Naive thymus-derived CD4-positive, alpha-beta T cell (primary cell): ENCODE data around the gene KRTAP13-4. TPM values are rescaled to one million over a fixed set of nuclear protein-coding genes. Genes with fewer than 3 reads are reported as not detected.

ENCODE experiments used
- ATAC-seq: fragments of 150-1000 bp; cut with Tn5 transposase; 2 replicates; pipeline ENCODE4 v1.10.0; 2021; ENCODE audit warnings: mild to moderate bottlenecking, moderate library complexity
- CTCF ChIA-PET: fragments of 350-600 bp; sonication (Branson Sonifier 250); formaldehyde crosslinking; loops from one replicate; lab custom pipeline; 2021; ENCODE audit warnings: antibody characterized with exemption; lab: Charles Lee
- POLR2A ChIA-PET: fragments of 350-600 bp; sonication (Branson Sonifier 250); formaldehyde crosslinking; loops from one replicate; lab custom pipeline; 2021; ENCODE audit warnings: antibody characterized with exemption, inconsistent platforms; lab: Charles Lee
- DNase-seq, 9 donors: peaks; one replicate each; pipeline versions ENCODE4 v3.0.0 to v3.0.0-alpha.2; 2020 to 2022; ENCODE audit warnings: mixed read lengths in 1 of 9
- H3K27ac ChIP-seq: one replicate; pipeline ENCODE4 v1.7.0; 2013; ENCODE audit warnings: mild to moderate bottlenecking, low read depth, low read length, moderate library complexity
- H3K27me3 ChIP-seq, 2 donors: one replicate each; pipeline ENCODE4 v1.7.0; 2013; ENCODE audit warnings: low read length in 2 of 2, mild to moderate bottlenecking in 2 of 2, moderate library complexity in 2 of 2; ENCODE audit not compliant: control insufficient read depth in 2 of 2, insufficient read depth in 2 of 2
- H3K36me3 ChIP-seq, 3 experiments: 1 replicate in 2 of 3; 2 replicates in 1 of 3; pipeline ENCODE4 v1.7.0; 2013; ENCODE audit warnings: low read length in 3 of 3, mild to moderate bottlenecking in 3 of 3, moderate library complexity in 1 of 3; ENCODE audit not compliant: insufficient read depth in 3 of 3, control insufficient read depth in 2 of 3
- H3K4me1 ChIP-seq, 2 donors: one replicate each; pipeline ENCODE4 v1.7.0; 2013; ENCODE audit warnings: low read length in 2 of 2, mild to moderate bottlenecking in 2 of 2, moderate library complexity in 1 of 2; ENCODE audit not compliant: control insufficient read depth in 2 of 2, insufficient read depth in 2 of 2
- H3K4me3 ChIP-seq: 2 replicates; pipeline ENCODE4 v1.7.0; 2013; ENCODE audit warnings: mild to moderate bottlenecking, low read length
- H3K9me3 ChIP-seq, 3 experiments: 1 replicate in 2 of 3; 2 replicates in 1 of 3; pipeline ENCODE4 v1.7.0; 2013; ENCODE audit warnings: low read length in 3 of 3; ENCODE audit not compliant: control insufficient read depth in 2 of 3
- H3K27ac Mint-ChIP-seq, 9 donors: one replicate each; pipeline ENCODE4 v1.8.0; 2020 to 2022; ENCODE audit warnings: mixed read lengths in 9 of 9, mild to moderate bottlenecking in 8 of 9, moderate library complexity in 5 of 9, inconsistent platforms in 2 of 9
- H3K27me3 Mint-ChIP-seq, 5 donors: one replicate each; pipeline ENCODE4 v1.8.0; 2021 to 2022; ENCODE audit warnings: mixed read lengths in 5 of 5, mild to moderate bottlenecking in 1 of 5
- H3K36me3 Mint-ChIP-seq, 5 donors: one replicate each; pipeline ENCODE4 v1.8.0; 2020 to 2022; ENCODE audit warnings: mixed read lengths in 5 of 5, mild to moderate bottlenecking in 3 of 5, inconsistent platforms in 1 of 5
- H3K4me1 Mint-ChIP-seq, 7 donors: one replicate each; pipeline ENCODE4 v1.8.0; 2020 to 2022; ENCODE audit warnings: mixed read lengths in 7 of 7, mild to moderate bottlenecking in 3 of 7, inconsistent platforms in 1 of 7
- H3K4me3 Mint-ChIP-seq, 10 donors: one replicate each; pipeline ENCODE4 v1.8.0; 2020 to 2022; ENCODE audit warnings: mild to moderate bottlenecking in 10 of 10, mixed read lengths in 10 of 10, moderate library complexity in 6 of 10, inconsistent platforms in 2 of 10
- H3K9me3 Mint-ChIP-seq, 11 donors: one replicate each; pipeline ENCODE4 v1.8.0; 2020 to 2022; ENCODE audit warnings: mixed read lengths in 11 of 11, mild to moderate bottlenecking in 4 of 11, inconsistent platforms in 1 of 11, moderate library complexity in 1 of 11
- intact Hi-C, 2 donors: fragments of 100-400 bp; cut with micrococcal nuclease; formaldehyde crosslinking; loops; one replicate each; pipeline ENCODE4 v1.15.1; 2023
- polyA plus RNA-seq, 2 donors: library from polyadenylated mRNA; unstranded; fragments of 300-500 nt; fragmentation: Illumina TruSeq; gene quantifications; one replicate each; pipeline ENCODE4 v1.2.3, GENCODE V29; 2021
- total RNA-seq, 6 experiments: library from RNA in 5 of 6; stranded (reverse) in 5 of 6; gene quantifications; 1 replicate in 5 of 6; 2 replicates in 1 of 6; pipeline ENCODE4 v1.2.3 and lab custom pipeline; 2021 to 2026

Gene KRTAP13-4, protein sequence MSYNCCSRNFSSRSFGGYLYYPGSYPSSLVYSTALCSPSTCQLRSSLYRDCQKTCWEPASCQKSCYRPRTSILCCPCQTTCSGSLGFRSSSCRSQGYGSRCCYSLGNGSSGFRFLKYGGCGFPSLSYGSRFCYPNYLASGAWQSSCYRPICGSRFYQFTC
- total RNA-seq = not detected
- not detected for polyA plus RNA-seq
- total RNA-seq (lab: John Stamatoyannopoulos, UW) = not detected

GRCh38 chr21:30430170-30430655 is at the start of gene KRTAP13-4:
Gene KRTAP13-4, plus strand, starts transcription at chr21:30430220. Its CDS starts 56 bp downstream, at chr21:30430276.
- ChIA-PET CTCF (no interaction called here), POLR2A (no interaction called here)
- Histone ChIP-seq H3K27ac (no peak within 1 kb of the TSS), H3K27me3 (no peaks in the 10 kb centered on the region), H3K36me3 (no peaks in the 10 kb centered on the region), H3K9me3 (no peaks in the 10 kb centered on the region), H3K4me3 (no peak within 1 kb of the TSS), H3K4me1 (no peaks in the 10 kb centered on the region)
- H3K4me3 Mint-ChIP-seq = no peak within 1 kb of the TSS
- ATAC-seq (no peak), DNase-seq (no peak)
- intact Hi-C loops = no loop called here
- H3K4me1 Mint-ChIP-seq = no peaks in the 10 kb centered on the region
- H3K27me3 Mint-ChIP-seq = peaks cover 4 to 23% (median 4%) of the 10 kb centered on the region in 5 donors
- H3K36me3 Mint-ChIP-seq = no peaks in the 10 kb centered on the region
- no peak within 1 kb of the TSS for H3K27ac Mint-ChIP-seq
- H3K9me3 Mint-ChIP-seq = peaks cover 0 to 4% (median 0%) of the 10 kb centered on the region in 11 donors

GRCh38 chr21:30382201-30382600 is 47.8 kb upstream of the KRTAP13-4 start:
- DNase-seq = no peak
- Histone ChIP-seq H3K4me3 (no peak overlapping the region), H3K9me3 (no peaks in the 10 kb centered on the region), H3K27me3 (no peaks in the 10 kb centered on the region), H3K36me3 (no peaks in the 10 kb centered on the region), H3K4me1 (no peaks in the 10 kb centered on the region), H3K27ac (no peak overlapping the region)
- intact Hi-C loops = no loop called here
- Mint-ChIP-seq H3K27me3 (peaks cover 0 to 23% (median 12%) of the 10 kb centered on the region in 5 donors), H3K4me1 (no peaks in the 10 kb centered on the region), H3K36me3 (no peaks in the 10 kb centered on the region), H3K27ac (no peak overlapping the region), H3K9me3 (peaks cover 0 to 6% (median 0%) of the 10 kb centered on the region in 11 donors), H3K4me3 (no peak overlapping the region)
- ChIA-PET POLR2A (no interaction called here), CTCF (no interaction called here)
- ATAC-seq = no peak

- POLR2A ChIA-PET = no interaction called here
- no peak overlapping the region for H3K27ac ChIP-seq
- H3K4me3 Mint-ChIP-seq = no peak overlapping the region
Observed at GRCh38 chr21:30391492-30392025, 38.5 kb upstream of the KRTAP13-4 start.

GRCh38 chr21:30395731-30396130 is 34.3 kb upstream of the KRTAP13-4 start, which contains the start of gene KRTAP13-1:
Gene KRTAP13-1, plus strand, starts transcription at chr21:30396031. Its CDS starts 56 bp downstream, at chr21:30396087.
- intact Hi-C loops = no loop called here
- DNase-seq (no peak), ATAC-seq (no peak)
- Mint-ChIP-seq H3K27me3 (peaks cover 0 to 12% (median 6%) of the 10 kb centered on the region in 5 donors), H3K4me1 (no peaks in the 10 kb centered on the region), H3K27ac (no peak within 1 kb of the TSS), H3K36me3 (no peaks in the 10 kb centered on the region), H3K4me3 (no peak within 1 kb of the TSS), H3K9me3 (peaks cover 0 to 9% (median 0%) of the 10 kb centered on the region in 11 donors)
- Histone ChIP-seq H3K4me1 (no peaks in the 10 kb centered on the region), H3K27ac (no peak within 1 kb of the TSS), H3K27me3 (no peaks in the 10 kb centered on the region), H3K9me3 (no peaks in the 10 kb centered on the region), H3K4me3 (no peak within 1 kb of the TSS), H3K36me3 (no peaks in the 10 kb centered on the region)
- POLR2A ChIA-PET = interaction anchor here (0.6 kb wide), 1 partner anchor 20 kb away, joined by 3 read pairs; no protein-coding TSS in a partner anchor
- CTCF ChIA-PET = no interaction called here

More at GRCh38 chr21:30391492-30392025, 38.5 kb upstream of the KRTAP13-4 start:
- CTCF ChIA-PET = no interaction called here
- no peaks in the 10 kb centered on the region for H3K4me1 Mint-ChIP-seq
- no peaks in the 10 kb centered on the region for H3K27me3 ChIP-seq
- H3K9me3 Mint-ChIP-seq = peaks cover 0 to 21% (median 5%) of the 10 kb centered on the region in 11 donors
- H3K9me3 ChIP-seq = no peaks in the 10 kb centered on the region
- intact Hi-C loops = no loop called here
- peaks cover 0 to 18% (median 5%) of the 10 kb centered on the region in 5 donors for H3K27me3 Mint-ChIP-seq
- no peaks in the 10 kb centered on the region for H3K4me1 ChIP-seq
- ATAC-seq (no peak), DNase-seq (no peak)
- H3K27ac Mint-ChIP-seq = no peak overlapping the region
- H3K4me3 ChIP-seq = no peak overlapping the region
- peaks cover 0 to 5% (median 0%) of the 10 kb centered on the region in 5 donors for H3K36me3 Mint-ChIP-seq
- no peaks in the 10 kb centered on the region for H3K36me3 ChIP-seq

DNA sequence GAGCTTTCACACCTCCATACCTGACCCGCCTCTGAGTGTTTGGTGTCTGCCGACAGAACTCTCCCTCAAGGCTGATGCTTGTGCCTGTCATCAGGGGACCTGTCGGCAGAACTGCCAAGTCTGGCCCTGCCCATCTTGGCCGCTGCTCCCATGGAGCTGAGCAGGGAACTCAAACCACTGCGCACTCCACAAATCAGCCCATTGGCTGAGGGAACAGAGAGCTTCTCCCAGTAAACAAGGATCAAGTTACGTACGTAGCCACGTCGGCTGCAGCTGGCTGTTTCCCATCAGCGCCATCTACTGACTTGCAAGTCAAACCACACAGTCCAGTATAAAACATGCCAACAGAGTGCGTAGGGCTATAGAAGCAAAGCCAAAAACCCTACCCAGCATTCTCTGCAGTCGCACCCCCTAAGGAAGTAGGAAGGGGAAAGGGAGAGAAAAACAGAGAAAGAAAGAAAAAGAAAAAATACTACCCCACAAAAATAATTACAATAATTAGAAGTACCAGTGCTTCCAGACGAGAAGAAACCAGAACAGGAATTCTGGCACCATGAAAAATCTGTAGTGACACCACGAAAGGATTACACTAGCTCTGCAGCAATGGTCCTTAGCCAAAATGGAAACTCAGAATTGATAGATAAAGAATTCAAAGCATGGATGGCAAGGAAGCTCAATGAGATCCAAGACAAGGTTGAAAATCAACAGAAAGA is 21.1 kb upstream of the KRTAP13-4 start:
- no peaks in the 10 kb centered on the region for H3K27me3 ChIP-seq
- H3K36me3 ChIP-seq = no peaks in the 10 kb centered on the region
- Mint-ChIP-seq H3K9me3 (peaks cover 0 to 29% (median 8%) of the 10 kb centered on the region in 11 donors), H3K27me3 (peaks cover 7 to 26% (median 20%) of the 10 kb centered on the region in 5 donors), H3K36me3 (peaks cover 0 to 6% (median 0%) of the 10 kb centered on the region in 5 donors), H3K4me3 (peak overlapping the region in 2 of 10 donors; percentile 39 to 68), H3K4me1 (peaks cover 0 to 4% (median 0%) of the 10 kb centered on the region in 7 donors), H3K27ac (no peak overlapping the region)
- no peak overlapping the region for H3K4me3 ChIP-seq
- CTCF ChIA-PET = no interaction called here
- no peak overlapping the region for H3K27ac ChIP-seq
- H3K9me3 ChIP-seq = peaks cover 0 to 6% (median 0%) of the 10 kb centered on the region in 3 experiments
- no peak for ATAC-seq
- POLR2A ChIA-PET = no interaction called here
- no peaks in the 10 kb centered on the region for H3K4me1 ChIP-seq
- no peak for DNase-seq
- intact Hi-C loops = no loop called here

GRCh38 chr21:30415993-30416392 is 14.0 kb upstream of the KRTAP13-4 start:
- no peaks in the 10 kb centered on the region for H3K27me3 ChIP-seq
- peaks cover 0 to 8% (median 0%) of the 10 kb centered on the region in 5 donors for H3K27me3 Mint-ChIP-seq
- DNase-seq (no peak), ATAC-seq (no peak)
- no peaks in the 10 kb centered on the region for H3K4me1 ChIP-seq
- intact Hi-C loops = no loop called here
- peaks cover 0 to 14% (median 0%) of the 10 kb centered on the region in 11 donors for H3K9me3 Mint-ChIP-seq
- no peak overlapping the region for H3K4me3 Mint-ChIP-seq
- no peaks in the 10 kb centered on the region for H3K36me3 ChIP-seq
- ChIA-PET CTCF (no interaction called here), POLR2A (interaction anchor here (0.7 kb wide), 1 partner anchor 20 kb away, joined by 3 read pairs; the partner anchor contains the start of gene KRTAP13-1)
- H3K4me3 ChIP-seq = no peak overlapping the region
- H3K27ac Mint-ChIP-seq = no peak overlapping the region
- no peak overlapping the region for H3K27ac ChIP-seq
- no peaks in the 10 kb centered on the region for H3K4me1 Mint-ChIP-seq
- peaks cover 0 to 4% (median 0%) of the 10 kb centered on the region in 3 experiments for H3K9me3 ChIP-seq
- no peaks in the 10 kb centered on the region for H3K36me3 Mint-ChIP-seq
